ENCODE results near the gene HSBP1.

HSBP1 gene

GRCh38 chr16:83819361-83819760 is 11.6 kb downstream of the HSBP1 start:
- H3K9ac ChIP-seq (ENCODE audit: low read length in 2 of 2), result no peak overlapping the region
- H3K9me3 ChIP-seq (ENCODE audit: control insufficient read depth in 2 of 2, low read length in 2 of 2), result no peaks in the 10 kb centered on the region
- no peak overlapping the region for H3K27ac ChIP-seq (ENCODE audit: low read length)
- no peaks in the 10 kb centered on the region for H3K36me3 ChIP-seq (ENCODE audit: control insufficient read depth in 2 of 2, insufficient read depth in 2 of 2, low read length in 2 of 2)
- H3K27me3 ChIP-seq (ENCODE audit: control insufficient read depth in 1 of 2, insufficient read depth in 2 of 2, low read length in 2 of 2), result no peaks in the 10 kb centered on the region
- H3K4me1 ChIP-seq (ENCODE audit: control insufficient read depth, insufficient read depth, low read length), result peaks cover 19% of the 10 kb centered on the region
- no peak overlapping the region for H3K4me3 ChIP-seq (ENCODE audit: low read length in 2 of 2)

DNA sequence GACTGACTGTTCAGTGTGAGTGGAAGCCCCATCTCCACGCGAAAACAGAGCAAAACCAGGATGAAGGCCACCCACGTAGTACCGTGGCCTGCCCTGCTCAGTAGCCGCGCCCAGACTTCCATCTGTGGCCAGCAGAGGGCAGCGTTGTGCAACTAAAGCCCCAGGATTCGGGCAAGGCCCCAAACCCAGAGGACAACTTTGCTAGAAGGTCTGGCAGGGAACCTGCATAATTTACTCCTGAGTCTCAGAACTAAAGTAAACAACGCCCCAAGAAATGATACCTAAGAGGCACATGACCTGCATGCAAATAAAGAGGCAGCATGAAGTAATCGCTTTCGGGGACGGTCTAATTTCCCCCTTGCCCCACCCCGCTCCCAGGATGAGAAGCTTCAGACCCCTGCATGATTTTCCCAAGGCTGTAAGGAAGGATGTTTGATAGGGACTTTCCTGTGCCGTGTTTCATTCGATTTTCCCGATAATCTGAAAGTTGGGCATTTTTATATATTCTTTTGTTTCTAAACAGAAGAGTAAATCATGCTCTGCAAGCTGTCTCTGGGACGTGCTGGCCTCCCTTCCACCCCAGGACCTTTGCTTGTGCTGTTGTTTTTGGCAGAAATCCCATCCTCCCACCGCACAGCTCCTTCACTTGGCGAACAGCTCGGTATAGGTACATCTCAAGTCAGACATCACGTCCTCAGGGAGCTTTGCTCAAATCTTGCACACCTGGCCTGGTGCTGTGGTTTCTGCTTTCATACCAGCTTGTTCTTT is 18.6 kb downstream of the HSBP1 start:
- Histone ChIP-seq H3K27me3 (ENCODE audit: control insufficient read depth in 1 of 2, insufficient read depth in 2 of 2, low read length in 2 of 2) (no peaks in the 10 kb centered on the region), H3K27ac (ENCODE audit: low read length) (no peak overlapping the region), H3K4me1 (ENCODE audit: control insufficient read depth, insufficient read depth, low read length) (peaks cover 5% of the 10 kb centered on the region), H3K9me3 (ENCODE audit: control insufficient read depth in 2 of 2, low read length in 2 of 2) (no peaks in the 10 kb centered on the region), H3K4me3 (ENCODE audit: low read length in 2 of 2) (peak overlapping the region in 1 of 2 donors; percentile 15), H3K36me3 (ENCODE audit: control insufficient read depth in 2 of 2, insufficient read depth in 2 of 2, low read length in 2 of 2) (no peaks in the 10 kb centered on the region), H3K9ac (ENCODE audit: low read length in 2 of 2) (no peak overlapping the region)

DNA sequence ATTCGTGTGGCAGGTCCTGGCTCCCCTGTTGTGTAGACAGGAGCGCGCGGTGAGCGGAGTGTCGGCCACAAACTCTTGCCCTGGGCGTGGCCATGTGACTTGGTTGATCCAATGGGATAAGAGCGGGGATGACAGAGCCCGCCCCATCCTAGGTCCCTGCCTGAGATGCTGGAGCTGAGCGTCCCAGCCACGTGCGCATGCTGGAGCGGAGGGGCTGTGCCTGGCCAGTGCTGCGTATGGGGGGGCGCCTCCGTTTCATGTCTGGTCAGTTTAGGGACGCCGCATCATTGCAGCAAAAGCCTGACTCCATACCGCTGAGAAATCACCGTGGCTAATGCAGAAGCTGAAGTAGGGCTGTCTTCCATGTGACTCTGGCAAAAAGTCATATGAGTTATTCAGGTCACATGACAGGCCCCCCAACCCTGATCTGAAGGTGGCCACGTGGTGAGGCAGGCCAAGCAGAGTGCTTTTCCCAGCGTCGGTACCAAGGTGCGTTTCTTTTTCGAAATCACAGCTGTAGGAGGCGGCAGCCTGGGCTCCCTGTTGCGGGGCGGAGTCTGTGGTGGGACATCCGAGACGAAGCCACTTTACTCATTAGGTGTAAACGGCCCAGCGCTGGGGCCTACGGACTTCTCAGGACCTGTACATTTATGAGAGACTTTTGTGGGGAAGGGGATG is 22.5 kb downstream of the HSBP1 start:
- H3K27me3 ChIP-seq (ENCODE audit: control insufficient read depth in 1 of 2, insufficient read depth in 2 of 2, low read length in 2 of 2), result no peaks in the 10 kb centered on the region
- H3K9me3 ChIP-seq (ENCODE audit: control insufficient read depth in 2 of 2, low read length in 2 of 2), result no peaks in the 10 kb centered on the region
- H3K9ac ChIP-seq (ENCODE audit: low read length in 2 of 2), result no peak overlapping the region
- H3K4me1 ChIP-seq (ENCODE audit: control insufficient read depth, insufficient read depth, low read length), result peaks cover 5% of the 10 kb centered on the region
- no peaks in the 10 kb centered on the region for H3K36me3 ChIP-seq (ENCODE audit: control insufficient read depth in 2 of 2, insufficient read depth in 2 of 2, low read length in 2 of 2)
- H3K27ac ChIP-seq (ENCODE audit: low read length), result no peak overlapping the region
- no peak overlapping the region for H3K4me3 ChIP-seq (ENCODE audit: low read length in 2 of 2)

DNA sequence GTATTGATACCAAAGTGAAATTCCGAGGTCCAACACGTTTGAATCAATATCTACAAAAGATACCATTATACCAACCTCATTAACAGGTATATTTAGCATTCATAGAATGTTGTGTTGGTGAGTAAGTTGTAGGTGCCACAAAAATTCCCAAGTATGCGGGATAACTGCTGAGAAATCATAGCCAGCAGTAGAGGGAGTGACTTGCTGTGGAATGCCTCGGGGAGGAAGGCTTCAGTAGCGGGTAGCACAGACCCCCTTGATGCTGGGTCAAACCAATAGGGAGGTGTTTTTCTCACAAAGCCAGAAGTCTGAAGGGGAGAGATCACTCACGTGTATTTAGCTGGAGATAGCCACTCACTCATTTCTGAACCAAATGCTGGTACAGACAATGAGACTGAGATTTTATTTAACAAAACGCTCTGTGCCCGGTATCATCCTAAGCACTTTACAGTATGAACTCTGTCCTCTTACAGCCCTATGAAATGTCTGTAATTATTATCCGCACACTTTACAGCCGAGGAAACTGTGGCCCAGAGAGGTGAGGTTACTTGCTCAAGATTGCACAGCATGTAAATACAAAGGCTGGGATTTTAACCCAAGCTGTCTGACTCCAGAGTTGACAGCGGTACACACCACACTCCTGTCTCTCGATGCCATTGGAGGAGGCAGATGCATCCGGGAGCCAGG is 23.1 kb downstream of the HSBP1 start:
- Histone ChIP-seq H3K27ac (ENCODE audit: low read length) (no peak overlapping the region), H3K27me3 (ENCODE audit: control insufficient read depth in 1 of 2, insufficient read depth in 2 of 2, low read length in 2 of 2) (no peaks in the 10 kb centered on the region), H3K9me3 (ENCODE audit: control insufficient read depth in 2 of 2, low read length in 2 of 2) (no peaks in the 10 kb centered on the region), H3K36me3 (ENCODE audit: control insufficient read depth in 2 of 2, insufficient read depth in 2 of 2, low read length in 2 of 2) (no peaks in the 10 kb centered on the region), H3K4me1 (ENCODE audit: control insufficient read depth, insufficient read depth, low read length) (peaks cover 4% of the 10 kb centered on the region), H3K4me3 (ENCODE audit: low read length in 2 of 2) (no peak overlapping the region), H3K9ac (ENCODE audit: low read length in 2 of 2) (no peak overlapping the region)

DNA sequence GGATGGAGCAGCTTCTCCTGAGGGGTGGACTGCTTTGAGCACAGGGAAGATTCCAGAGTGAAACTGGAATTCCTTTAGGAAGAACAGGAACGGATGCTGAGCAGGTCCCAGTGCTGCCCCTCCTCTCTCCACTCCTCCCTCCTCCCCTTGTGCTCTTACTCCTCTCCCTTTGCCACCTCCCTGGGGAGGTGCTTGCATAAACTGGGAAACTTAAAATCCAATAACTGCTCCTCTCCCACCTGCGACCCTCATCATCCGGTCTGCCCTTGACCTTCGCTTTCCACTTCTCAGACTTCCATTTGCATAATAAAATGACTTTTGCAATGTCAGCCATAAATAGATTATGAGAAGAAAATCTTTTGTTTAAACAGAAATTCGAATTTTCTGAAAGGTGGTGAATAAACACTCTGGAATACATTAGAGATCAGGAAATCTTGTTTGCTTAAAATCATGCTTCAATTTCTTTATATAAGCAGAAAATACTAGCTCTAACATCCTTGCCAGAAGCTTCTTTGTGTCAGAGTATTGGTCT is 23.7 kb downstream of the HSBP1 start:
- Histone ChIP-seq H3K9ac (ENCODE audit: low read length in 2 of 2) (no peak overlapping the region), H3K27me3 (ENCODE audit: control insufficient read depth in 1 of 2, insufficient read depth in 2 of 2, low read length in 2 of 2) (no peaks in the 10 kb centered on the region), H3K4me1 (ENCODE audit: control insufficient read depth, insufficient read depth, low read length) (no peaks in the 10 kb centered on the region), H3K27ac (ENCODE audit: low read length) (no peak overlapping the region), H3K9me3 (ENCODE audit: control insufficient read depth in 2 of 2, low read length in 2 of 2) (no peaks in the 10 kb centered on the region), H3K36me3 (ENCODE audit: control insufficient read depth in 2 of 2, insufficient read depth in 2 of 2, low read length in 2 of 2) (no peaks in the 10 kb centered on the region), H3K4me3 (ENCODE audit: low read length in 2 of 2) (no peak overlapping the region)

GRCh38 chr16:83833921-83834320 is 26.1 kb downstream of the HSBP1 start:
- H3K9ac ChIP-seq (ENCODE audit: low read length in 2 of 2), result no peak overlapping the region
- no peaks in the 10 kb centered on the region for H3K36me3 ChIP-seq (ENCODE audit: control insufficient read depth in 2 of 2, insufficient read depth in 2 of 2, low read length in 2 of 2)
- no peak overlapping the region for H3K27ac ChIP-seq (ENCODE audit: low read length)
- no peak overlapping the region for H3K4me3 ChIP-seq (ENCODE audit: low read length in 2 of 2)
- H3K9me3 ChIP-seq (ENCODE audit: control insufficient read depth in 2 of 2, low read length in 2 of 2), result no peaks in the 10 kb centered on the region
- no peaks in the 10 kb centered on the region for H3K27me3 ChIP-seq (ENCODE audit: control insufficient read depth in 1 of 2, insufficient read depth in 2 of 2, low read length in 2 of 2)
- no peaks in the 10 kb centered on the region for H3K4me1 ChIP-seq (ENCODE audit: control insufficient read depth, insufficient read depth, low read length)

DNA sequence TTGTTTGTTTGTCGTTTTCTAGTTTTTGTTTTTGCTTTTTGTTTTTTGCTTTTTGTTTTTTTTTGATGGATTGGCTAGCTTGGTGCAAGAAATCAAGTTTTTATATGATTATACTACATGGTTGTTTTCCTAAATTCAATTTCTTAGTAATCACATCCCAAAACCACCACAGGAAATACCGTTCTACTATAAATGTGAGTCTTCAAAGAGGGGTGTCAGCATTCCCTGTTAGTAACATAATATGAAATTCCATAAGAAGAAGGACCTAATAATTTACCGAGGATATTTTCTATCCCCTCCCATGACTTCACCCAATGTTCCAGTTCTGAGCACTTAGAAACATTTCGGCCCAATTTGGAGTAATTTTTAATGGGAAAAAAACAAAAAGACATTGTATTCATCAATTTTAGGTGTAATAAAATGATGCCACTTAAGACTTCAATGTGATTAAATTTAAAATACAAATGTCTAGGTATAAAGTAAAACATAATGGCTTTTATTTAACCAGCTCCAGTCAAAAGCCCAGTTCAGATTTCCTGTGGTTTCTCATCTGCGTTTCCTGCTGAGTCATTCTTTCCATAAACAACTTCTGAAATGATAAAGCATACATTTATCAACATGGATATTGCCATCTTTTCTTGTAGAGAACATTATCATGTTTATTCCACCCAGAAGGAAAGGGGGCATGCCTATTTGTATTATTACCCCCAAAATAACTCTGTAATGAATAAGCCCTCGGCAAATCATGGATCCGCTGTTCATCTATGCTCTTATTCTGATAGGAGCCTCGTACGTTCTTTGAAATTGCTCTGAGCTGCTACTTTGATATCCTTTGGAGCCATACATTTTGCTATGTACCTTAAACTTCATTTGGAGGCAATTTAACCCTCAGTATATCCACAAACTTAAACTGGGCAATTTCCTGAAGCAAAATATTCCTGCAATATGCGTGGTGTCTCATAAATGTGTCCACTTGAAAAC is 28.1 kb downstream of the HSBP1 start:
- H3K36me3 ChIP-seq (ENCODE audit: control insufficient read depth in 2 of 2, insufficient read depth in 2 of 2, low read length in 2 of 2), result no peaks in the 10 kb centered on the region
- H3K9ac ChIP-seq (ENCODE audit: low read length in 2 of 2), result no peak overlapping the region
- H3K27ac ChIP-seq (ENCODE audit: low read length), result no peak overlapping the region
- H3K27me3 ChIP-seq (ENCODE audit: control insufficient read depth in 1 of 2, insufficient read depth in 2 of 2, low read length in 2 of 2), result no peaks in the 10 kb centered on the region
- H3K4me3 ChIP-seq (ENCODE audit: low read length in 2 of 2), result no peak overlapping the region
- H3K4me1 ChIP-seq (ENCODE audit: control insufficient read depth, insufficient read depth, low read length), result no peaks in the 10 kb centered on the region
- no peaks in the 10 kb centered on the region for H3K9me3 ChIP-seq (ENCODE audit: control insufficient read depth in 2 of 2, low read length in 2 of 2)

GRCh38 chr16:83837566-83837965 is 29.8 kb downstream of the HSBP1 start:
- Histone ChIP-seq H3K27ac (ENCODE audit: low read length) (no peak overlapping the region), H3K36me3 (ENCODE audit: control insufficient read depth in 2 of 2, insufficient read depth in 2 of 2, low read length in 2 of 2) (no peaks in the 10 kb centered on the region), H3K4me1 (ENCODE audit: control insufficient read depth, insufficient read depth, low read length) (no peaks in the 10 kb centered on the region), H3K9ac (ENCODE audit: low read length in 2 of 2) (no peak overlapping the region), H3K4me3 (ENCODE audit: low read length in 2 of 2) (no peak overlapping the region), H3K9me3 (ENCODE audit: control insufficient read depth in 2 of 2, low read length in 2 of 2) (no peaks in the 10 kb centered on the region), H3K27me3 (ENCODE audit: control insufficient read depth in 1 of 2, insufficient read depth in 2 of 2, low read length in 2 of 2) (no peaks in the 10 kb centered on the region)

DNA sequence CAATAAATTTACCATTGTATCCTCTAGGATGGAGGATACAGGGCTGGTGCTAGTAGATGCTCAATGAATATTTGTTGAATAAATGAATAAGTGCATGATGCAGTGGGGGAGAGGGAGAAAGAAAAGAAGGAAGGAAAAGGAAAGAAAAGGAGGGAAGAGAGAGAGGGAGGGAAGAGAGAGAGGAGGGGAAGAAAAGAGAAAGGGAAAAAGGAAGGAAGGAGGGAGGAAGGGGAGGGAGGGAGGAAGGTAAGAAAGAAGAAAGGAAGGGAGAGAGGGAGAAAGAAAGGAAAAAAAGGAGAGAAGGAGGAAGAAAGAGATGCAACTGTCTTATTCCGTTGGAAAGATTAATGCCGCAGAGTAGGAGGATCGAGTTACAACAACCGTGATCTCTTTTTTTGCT is 30.4 kb downstream of the HSBP1 start:
- H3K4me3 ChIP-seq (ENCODE audit: low read length in 2 of 2), result no peak overlapping the region
- no peaks in the 10 kb centered on the region for H3K27me3 ChIP-seq (ENCODE audit: control insufficient read depth in 1 of 2, insufficient read depth in 2 of 2, low read length in 2 of 2)
- no peaks in the 10 kb centered on the region for H3K9me3 ChIP-seq (ENCODE audit: control insufficient read depth in 2 of 2, low read length in 2 of 2)
- H3K36me3 ChIP-seq (ENCODE audit: control insufficient read depth in 2 of 2, insufficient read depth in 2 of 2, low read length in 2 of 2), result no peaks in the 10 kb centered on the region
- H3K4me1 ChIP-seq (ENCODE audit: control insufficient read depth, insufficient read depth, low read length), result no peaks in the 10 kb centered on the region
- no peak overlapping the region for H3K9ac ChIP-seq (ENCODE audit: low read length in 2 of 2)
- H3K27ac ChIP-seq (ENCODE audit: low read length), result no peak overlapping the region

DNA sequence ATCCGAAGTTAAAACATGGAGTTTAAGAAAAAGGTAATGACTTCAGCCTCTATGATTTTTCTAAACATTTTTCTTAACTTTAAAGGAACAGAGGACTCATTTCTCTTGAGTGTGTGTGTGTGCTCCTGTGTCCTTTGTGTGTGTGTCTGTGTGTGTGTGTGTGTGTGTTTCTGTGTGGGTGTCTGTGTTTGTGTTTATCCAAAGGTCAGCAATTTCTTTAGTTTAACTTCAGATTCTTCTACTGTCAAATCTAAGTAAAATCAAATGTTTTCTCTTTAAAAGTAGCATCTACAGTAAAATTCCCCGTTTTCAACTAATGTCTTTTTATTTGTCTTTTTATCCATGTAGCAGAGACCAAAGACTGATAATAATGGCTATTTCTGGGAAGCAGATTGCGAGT is 31.8 kb downstream of the HSBP1 start:
- Histone ChIP-seq H3K9ac (ENCODE audit: low read length in 2 of 2) (no peak overlapping the region), H3K4me3 (ENCODE audit: low read length in 2 of 2) (no peak overlapping the region), H3K27me3 (ENCODE audit: control insufficient read depth in 1 of 2, insufficient read depth in 2 of 2, low read length in 2 of 2) (no peaks in the 10 kb centered on the region), H3K27ac (ENCODE audit: low read length) (no peak overlapping the region), H3K9me3 (ENCODE audit: control insufficient read depth in 2 of 2, low read length in 2 of 2) (no peaks in the 10 kb centered on the region), H3K4me1 (ENCODE audit: control insufficient read depth, insufficient read depth, low read length) (no peaks in the 10 kb centered on the region), H3K36me3 (ENCODE audit: control insufficient read depth in 2 of 2, insufficient read depth in 2 of 2, low read length in 2 of 2) (no peaks in the 10 kb centered on the region)
